GM12891 (cell line): ENCODE results near the gene IRF8.

ENCODE experiments used
- POLR2A ChIP-seq: IDR thresholded peaks from 2 replicates; pipeline ENCODE4 v1.6.1; 2011; ENCODE audit warnings: low read depth, low read length, control low read depth
- POLR2AphosphoS5 ChIP-seq: IDR thresholded peaks from 2 replicates; pipeline ENCODE4 v1.6.1; 2011; ENCODE audit warnings: low read depth, low read length, control low read depth

DNA sequence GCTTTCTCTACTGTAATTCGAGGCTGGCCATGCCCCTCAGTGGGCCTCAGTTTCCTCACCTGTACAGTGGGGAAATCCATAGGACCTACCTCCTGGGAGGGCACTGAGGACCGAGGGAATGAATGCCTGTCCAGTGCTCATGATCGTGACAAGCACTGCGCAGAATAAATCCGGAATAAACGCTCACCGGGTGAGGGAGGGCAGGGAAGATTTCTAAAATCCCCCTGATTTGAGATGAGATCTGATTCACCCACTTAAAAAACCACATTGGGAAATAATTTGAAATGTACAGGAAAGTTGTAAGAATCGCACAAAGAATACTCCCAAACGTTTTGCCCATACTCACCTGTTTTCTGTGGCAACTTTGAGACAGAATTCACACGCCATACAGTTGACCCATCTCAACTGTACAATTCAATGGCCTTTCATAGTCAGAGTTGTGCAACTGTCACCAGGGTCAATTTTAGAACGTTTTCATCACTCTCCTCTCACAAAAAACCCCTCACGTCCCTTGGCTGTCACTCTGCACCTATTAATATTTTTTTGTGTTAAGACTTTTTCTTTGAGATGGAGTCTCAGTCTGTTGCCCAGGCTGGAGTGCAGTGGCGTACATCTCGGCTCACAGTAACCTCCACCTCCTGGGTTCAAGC, 49.8 kb downstream of the IRF8 start:
- no peak for TF ChIP-seq POLR2AphosphoS5
- TF ChIP-seq POLR2A: no peak
